HepG2 (cell line): ENCODE measurements around the gene GSTM2.
"Not testable (repeated sequence)": the region's sequence is repeated elsewhere in the genome, so short reads cannot be mapped to it uniquely, and the experiment has no call there.

Experiments
- CHD4 ChIP-seq: fragments of 200-600 bp; sonication (generic); IDR thresholded peaks from 2 replicates; pipeline ENCODE4 v1.7.0; 2017; ENCODE audit warnings: mild to moderate bottlenecking, low read length, borderline replicate concordance
- CREM ChIP-seq, 2 experiments: sonication (generic) in 1 of 2; formaldehyde crosslinking in 1 of 2; IDR thresholded peaks; 2 replicates each; pipeline versions ENCODE4 v1.4.0 to v1.6.1; 2016 to 2020; ENCODE audit warnings: antibody characterized with exemption in 1 of 2, mild to moderate bottlenecking in 1 of 2, missing genetic modification reagents in 1 of 2
- MZF1 ChIP-seq: sonication (generic); formaldehyde crosslinking; IDR thresholded peaks from 2 replicates; pipeline ENCODE4 v1.8.1; 2023; ENCODE audit warnings: mild to moderate bottlenecking, missing genetic modification reagents, borderline replicate concordance
- RFX1 ChIP-seq: fragments of 450-650 bp; IDR thresholded peaks from 2 replicates; pipeline ENCODE4 v1.6.1; 2017
- ZBTB21 ChIP-seq: sonication (generic); formaldehyde crosslinking; IDR thresholded peaks from 2 replicates; pipeline ENCODE4 v1.4.0; 2020; ENCODE audit warnings: missing genetic modification reagents
- ZNF24 ChIP-seq: fragments of 450-650 bp; IDR thresholded peaks from 2 replicates; pipeline ENCODE4 v1.6.1; 2017; ENCODE audit warnings: antibody characterized with exemption, mild to moderate bottlenecking
- TF ChIP-seq, protein P1 (sequence below): sonication (generic); formaldehyde crosslinking; IDR thresholded peaks from 2 replicates; pipeline ENCODE4 v1.5.0; 2020; ENCODE audit warnings: mild to moderate bottlenecking, missing genetic modification reagents

GRCh38 chr1:109684777-109685176 is 16.9 kb downstream of the GSTM2 start:
- not testable (repeated sequence) for TF ChIP-seq ZNF24; CHD4; CREM (IDR thresholded peaks at IDR 0.05); CREM (CRISPR knock-in tag; IDR thresholded peaks at IDR 0.05); ZBTB21 (CRISPR knock-in tag); RFX1; MZF1 (CRISPR knock-in tag)
- TF ChIP-seq, protein P1, sequence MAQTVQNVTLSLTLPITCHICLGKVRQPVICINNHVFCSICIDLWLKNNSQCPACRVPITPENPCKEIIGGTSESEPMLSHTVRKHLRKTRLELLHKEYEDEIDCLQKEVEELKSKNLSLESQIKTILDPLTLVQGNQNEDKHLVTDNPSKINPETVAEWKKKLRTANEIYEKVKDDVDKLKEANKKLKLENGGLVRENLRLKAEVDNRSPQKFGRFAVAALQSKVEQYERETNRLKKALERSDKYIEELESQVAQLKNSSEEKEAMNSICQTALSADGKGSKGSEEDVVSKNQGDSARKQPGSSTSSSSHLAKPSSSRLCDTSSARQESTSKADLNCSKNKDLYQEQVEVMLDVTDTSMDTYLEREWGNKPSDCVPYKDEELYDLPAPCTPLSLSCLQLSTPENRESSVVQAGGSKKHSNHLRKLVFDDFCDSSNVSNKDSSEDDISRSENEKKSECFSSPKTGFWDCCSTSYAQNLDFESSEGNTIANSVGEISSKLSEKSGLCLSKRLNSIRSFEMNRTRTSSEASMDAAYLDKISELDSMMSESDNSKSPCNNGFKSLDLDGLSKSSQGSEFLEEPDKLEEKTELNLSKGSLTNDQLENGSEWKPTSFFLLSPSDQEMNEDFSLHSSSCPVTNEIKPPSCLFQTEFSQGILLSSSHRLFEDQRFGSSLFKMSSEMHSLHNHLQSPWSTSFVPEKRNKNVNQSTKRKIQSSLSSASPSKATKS (CRISPR knock-in tag), result not testable (repeated sequence)
